ENCODE results near the gene TGFBR3.
A peak's percentile ranks its signal among the peaks of the same experiment; 100 is the strongest.

The TGFBR3 gene

GRCh38 chr1:91864017-91864700 is 21.8 kb downstream of the TGFBR3 start:
- TF ChIP-seq CTCF (IDR thresholded peaks at IDR 0.05; ENCODE audit: insufficient read depth, low read depth, low read length, missing control alignments) = no peak
- peak; percentile 26 for DNase-seq (ENCODE audit: low read depth)
- H3K4me3 ChIP-seq (ENCODE audit: low read depth, low read length) = no peak overlapping the region

GRCh38 chr1:91863498-91863897 is 22.5 kb downstream of the TGFBR3 start:
- DNase-seq (ENCODE audit: low read depth) = no peak
- TF ChIP-seq CTCF (IDR thresholded peaks at IDR 0.05; ENCODE audit: insufficient read depth, low read depth, low read length, missing control alignments) = no peak
- no peak overlapping the region for H3K4me3 ChIP-seq (ENCODE audit: low read depth, low read length)

GRCh38 chr1:91862120-91862519 is 23.8 kb downstream of the TGFBR3 start:
- H3K4me3 ChIP-seq (ENCODE audit: low read depth, low read length) = no peak overlapping the region
- no peak for TF ChIP-seq CTCF (IDR thresholded peaks at IDR 0.05; ENCODE audit: insufficient read depth, low read depth, low read length, missing control alignments)
- no peak for DNase-seq (ENCODE audit: low read depth)

- no peak overlapping the region for H3K4me3 ChIP-seq (ENCODE audit: low read depth, low read length)
- TF ChIP-seq CTCF (IDR thresholded peaks at IDR 0.05; ENCODE audit: insufficient read depth, low read depth, low read length, missing control alignments) = no peak
- DNase-seq (ENCODE audit: low read depth) = no peak
Measured at GRCh38 chr1:91857557-91858239, 28.3 kb downstream of the TGFBR3 start.

GRCh38 chr1:91856996-91857395 is 29.0 kb downstream of the TGFBR3 start:
- H3K4me3 ChIP-seq (ENCODE audit: low read depth, low read length) = no peak overlapping the region
- DNase-seq (ENCODE audit: low read depth) = no peak
- no peak for TF ChIP-seq CTCF (IDR thresholded peaks at IDR 0.05; ENCODE audit: insufficient read depth, low read depth, low read length, missing control alignments)

- DNase-seq (ENCODE audit: low read depth) = no peak
- no peak for TF ChIP-seq CTCF (IDR thresholded peaks at IDR 0.05; ENCODE audit: insufficient read depth, low read depth, low read length, missing control alignments)
- no peak overlapping the region for H3K4me3 ChIP-seq (ENCODE audit: low read depth, low read length)
Measured at GRCh38 chr1:91854852-91855534, 31.0 kb downstream of the TGFBR3 start.
